Superior temporal gyrus (tissue), 1 donor: ENCODE data around the gene RAPGEF2.
"Not testable (repeated sequence)": the region's sequence is repeated elsewhere in the genome, so short reads cannot be mapped to it uniquely, and the experiment has no call there.

Experiments used
- DNase-seq: peaks from one replicate; pipeline ENCODE4 v3.0.0-alpha.2; 2016; ENCODE audit errors: extremely low spot score

The RAPGEF2 gene

DNA sequence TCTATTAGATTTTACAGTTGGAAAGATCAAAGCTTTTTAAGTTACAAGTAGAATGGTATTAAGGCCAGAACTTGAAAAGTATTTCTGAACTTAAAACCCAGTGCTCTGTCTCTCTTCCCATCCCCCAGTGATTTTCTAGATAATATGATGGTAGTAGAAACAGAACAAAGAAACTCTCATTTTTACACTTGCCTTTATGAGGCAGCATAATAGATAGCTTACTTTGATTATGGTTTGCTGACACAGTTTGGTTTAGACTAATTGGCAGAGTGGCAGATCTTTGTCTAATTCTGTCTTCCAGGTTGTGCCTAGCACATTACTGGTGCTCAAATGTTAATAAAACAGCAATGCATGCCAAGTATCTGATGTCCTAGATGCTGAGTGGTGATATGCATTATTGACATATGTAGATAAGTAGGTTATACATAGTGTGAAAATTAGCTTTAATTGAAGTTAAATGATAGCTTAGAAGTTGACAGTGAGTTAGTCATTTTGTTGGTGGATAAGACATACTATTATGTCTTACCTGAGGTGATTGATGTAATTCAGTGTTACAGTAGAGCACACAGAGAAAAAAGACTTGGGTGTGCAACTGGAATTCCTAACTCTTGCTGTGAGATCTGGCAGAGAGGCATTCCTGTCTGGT, 4.3 kb upstream of the RAPGEF2 start:
- DNase-seq = no peak

GRCh38 chr4:159101988-159102621, 774 bp upstream of the RAPGEF2 start:
- DNase-seq = no peak

- DNase-seq = no peak
These were observed 608 bp downstream of the RAPGEF2 start for GRCh38 chr4:159103384-159103990.

DNA sequence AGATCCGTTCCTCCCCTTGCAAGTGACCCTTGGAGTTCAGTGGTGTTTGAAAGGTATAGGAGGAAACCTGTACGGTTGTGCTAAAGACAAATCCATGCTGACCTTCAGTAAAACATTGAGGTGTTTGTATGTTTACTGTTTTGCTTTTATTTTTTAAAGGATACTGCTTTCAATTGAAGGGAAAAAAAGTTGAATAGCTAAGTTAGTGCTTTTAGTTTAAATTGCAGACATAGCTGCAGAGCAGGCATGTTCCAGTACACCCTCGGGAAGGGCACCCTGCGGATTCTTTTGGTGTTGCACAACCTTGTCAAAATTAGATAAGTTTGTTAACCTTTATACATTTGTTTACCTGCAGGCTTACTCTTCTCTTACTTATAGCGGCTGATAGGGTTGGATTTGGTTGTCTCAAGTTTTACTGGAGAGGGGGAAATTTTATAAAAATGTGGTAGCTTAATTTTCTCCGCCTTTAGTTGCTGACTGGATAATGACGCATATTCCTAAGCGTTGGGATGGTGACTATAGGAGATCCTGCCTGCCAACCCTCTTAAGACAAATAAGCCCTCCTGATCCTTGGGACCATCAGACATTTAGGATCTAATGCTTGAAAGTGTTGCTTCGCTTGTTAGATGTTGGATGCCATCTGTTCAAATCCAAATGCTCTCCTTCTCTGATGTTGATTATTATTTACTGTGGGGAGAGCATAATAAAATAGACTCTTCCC, 2.0 kb downstream of the RAPGEF2 start:
- DNase-seq = peak; percentile 56

GRCh38 chr4:159105761-159106243, 2.9 kb downstream of the RAPGEF2 start:
- DNase-seq = no peak

GRCh38 chr4:159106636-159107035, 3.8 kb downstream of the RAPGEF2 start:
- DNase-seq = no peak

- no peak for DNase-seq
These were observed 4.5 kb downstream of the RAPGEF2 start for GRCh38 chr4:159107203-159107925.

DNA sequence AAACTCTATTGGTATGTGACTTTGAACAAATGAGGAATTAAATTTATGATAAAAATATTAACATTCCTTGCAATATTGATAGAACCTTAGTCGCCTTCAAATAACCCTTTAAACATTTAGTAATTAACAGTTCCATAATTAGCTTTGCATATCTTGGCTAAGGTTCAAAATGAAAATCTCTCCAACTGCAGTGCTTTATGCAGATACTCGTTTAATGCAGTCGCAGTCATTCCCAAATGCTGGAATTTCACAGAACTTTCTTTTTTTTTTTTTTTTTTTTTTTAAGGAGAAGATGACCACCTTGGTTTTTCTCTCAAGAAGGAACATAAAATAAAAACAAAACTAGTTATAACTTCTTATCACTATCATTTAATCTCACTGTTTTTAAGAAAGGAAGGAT, 5.2 kb downstream of the RAPGEF2 start:
- peak; percentile 13 for DNase-seq

- no peak for DNase-seq
These were observed 8.1 kb downstream of the RAPGEF2 start for GRCh38 chr4:159110961-159111360.

GRCh38 chr4:159111416-159111815, 8.5 kb downstream of the RAPGEF2 start:
- DNase-seq = no peak

DNA sequence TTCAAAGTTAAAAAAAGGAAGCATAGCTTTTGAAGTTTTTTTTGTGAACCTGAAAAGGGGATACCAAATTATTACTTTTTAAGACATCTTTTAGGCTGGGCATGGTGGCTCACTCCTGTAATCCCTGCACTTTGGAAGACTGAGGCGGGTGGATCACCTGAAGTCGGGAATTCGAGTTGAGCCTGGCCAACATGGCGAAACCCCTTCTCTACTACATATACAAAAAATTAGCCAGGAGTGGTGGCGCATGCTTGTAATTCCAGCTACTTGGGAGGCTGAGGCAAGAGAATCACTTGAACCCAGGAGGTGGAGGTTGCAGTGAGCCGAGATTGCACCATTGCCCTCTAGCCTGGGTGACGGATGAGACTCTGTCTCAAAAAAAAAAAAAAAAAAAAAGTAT, 10.5 kb downstream of the RAPGEF2 start:
- not testable (repeated sequence) for DNase-seq

DNA sequence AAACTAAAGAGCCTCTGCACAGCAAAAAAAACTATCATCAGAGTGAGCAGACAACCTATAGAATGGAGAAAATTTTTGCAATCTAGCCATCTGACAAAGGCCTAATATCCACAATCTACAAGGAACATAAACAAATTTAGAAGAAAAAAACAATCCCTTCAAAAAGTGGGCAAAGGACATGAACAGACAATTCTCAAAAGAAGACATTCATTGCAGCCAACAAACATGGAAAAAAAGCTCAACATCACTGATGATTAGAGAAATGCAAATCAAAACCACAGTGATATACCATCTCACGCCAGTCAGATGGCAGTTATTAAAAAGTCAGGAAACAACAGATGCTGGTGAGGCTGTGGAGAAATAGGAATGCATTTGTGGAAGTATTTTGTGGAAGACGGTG, 13.2 kb downstream of the RAPGEF2 start:
- DNase-seq = not testable (repeated sequence)

DNA sequence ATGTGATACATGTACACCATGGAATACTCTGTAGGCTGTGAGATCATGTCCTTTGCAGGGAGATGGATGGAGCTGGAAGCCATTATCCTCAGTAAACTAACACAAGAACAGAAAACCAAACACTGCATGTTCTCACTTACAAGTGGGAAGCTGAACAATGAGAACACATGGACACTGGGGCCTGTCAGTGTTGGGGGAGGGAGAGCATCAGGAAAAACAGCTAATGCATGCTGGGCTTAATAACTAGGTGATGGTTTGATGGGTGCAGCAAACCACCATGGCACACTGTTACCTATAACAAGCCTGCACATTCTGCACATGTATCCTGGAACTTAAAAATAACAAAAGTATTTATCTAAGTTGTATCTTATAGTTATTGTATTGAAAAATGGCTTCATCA, 13.8 kb downstream of the RAPGEF2 start:
- not testable (repeated sequence) for DNase-seq

GRCh38 chr4:159117564-159117963, 14.7 kb downstream of the RAPGEF2 start:
- no peak for DNase-seq

GRCh38 chr4:159117968-159118367, 15.1 kb downstream of the RAPGEF2 start:
- DNase-seq = no peak

- no peak for DNase-seq
These were observed 18.5 kb downstream of the RAPGEF2 start for GRCh38 chr4:159121371-159121770.

- DNase-seq = no peak
These were observed 23.8 kb downstream of the RAPGEF2 start for GRCh38 chr4:159126716-159127115.

- no peak for DNase-seq
These were observed 25.1 kb downstream of the RAPGEF2 start for GRCh38 chr4:159127745-159128518.

GRCh38 chr4:159129814-159130550, 27.1 kb downstream of the RAPGEF2 start:
- no peak for DNase-seq

DNA sequence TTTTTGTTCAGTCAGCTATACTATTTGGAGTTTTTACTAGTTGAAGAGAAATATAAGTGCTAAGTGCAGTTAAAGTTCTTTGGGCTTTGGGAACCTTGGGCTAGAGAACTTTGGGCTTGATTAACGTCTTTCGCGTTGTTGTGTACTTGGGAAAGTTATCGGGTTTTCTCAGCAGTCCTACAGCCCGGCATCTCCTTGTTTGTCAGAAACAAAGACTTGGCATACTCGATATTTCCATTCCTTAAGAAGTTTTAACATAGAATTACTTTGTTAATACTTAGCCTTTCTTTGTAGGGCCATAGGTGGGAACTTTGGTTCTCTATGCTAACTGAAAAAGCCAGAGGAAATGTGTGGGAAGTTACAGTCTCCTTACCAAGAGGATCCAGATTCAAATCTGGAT, 28.7 kb downstream of the RAPGEF2 start:
- no peak for DNase-seq
